IMR-90 (cell line): Measurements from ENCODE around the gene ATP11A. TPM values are rescaled to one million over a fixed set of nuclear protein-coding genes. Genes with fewer than 3 reads are reported as not detected.

Source experiments
- ATAC-seq: fragments of 200-7000 bp; cut with Tn5 transposase; 2 replicates; pipeline ENCODE4 v1.9.1; 2020; ENCODE audit warnings: low read depth, mild to moderate bottlenecking, moderate library complexity
- BruUV-seq: library from RNA; stranded (reverse); fragments of 400-500 nt; replicated peaks from 2 replicates; lab custom pipeline; 2021; lab: Mats Ljungman, UMichigan
- CTCF ChIA-PET: fragments of 300-600 bp; formaldehyde crosslinking; extraction: SDS; loops from one replicate; lab custom pipeline; 2021; ENCODE audit warnings: antibody characterized with exemption; lab: Yijun Ruan, JAX
- POLR2A ChIA-PET: fragments of 300-600 bp; sonication (Branson Sonifier 250); formaldehyde crosslinking; loops from one replicate; lab custom pipeline; 2022; ENCODE audit warnings: antibody characterized with exemption; ENCODE audit not compliant: unreplicated experiment; lab: Charles Lee
- DNase-seq: peaks from one replicate; pipeline ENCODE4 v3.0.0; 2013
- H2AFZ ChIP-seq: replicated peaks from 2 replicates; pipeline ENCODE3; 2013; ENCODE audit warnings: low read length, mild to moderate bottlenecking; ENCODE audit not compliant: poor library complexity
- H2AK5ac ChIP-seq: 2 replicates; pipeline ENCODE4 v1.6.1; 2013; ENCODE audit warnings: low read depth, low read length, inconsistent platforms
- H2AK9ac ChIP-seq: replicated peaks from 2 replicates; pipeline ENCODE3; 2013; ENCODE audit warnings: mild to moderate bottlenecking, low read depth, low read length, moderate library complexity; ENCODE audit not compliant: poor library complexity
- H2BK120ac ChIP-seq: 2 replicates; pipeline ENCODE4 v1.6.1; 2013; ENCODE audit warnings: low read depth, low read length, inconsistent platforms
- H2BK15ac ChIP-seq: 3 replicates; pipeline ENCODE4 v1.6.1; 2013; ENCODE audit warnings: low read depth, low read length, inconsistent platforms
- H2BK20ac ChIP-seq: 2 replicates; pipeline ENCODE4 v1.6.1; 2013; ENCODE audit warnings: low read depth, mild to moderate bottlenecking, inconsistent platforms, low read length, moderate library complexity
- H2BK5ac ChIP-seq: 2 replicates; pipeline ENCODE4 v1.6.1; 2013; ENCODE audit warnings: mild to moderate bottlenecking, low read depth, low read length, inconsistent platforms; ENCODE audit not compliant: poor library complexity, severe bottlenecking
- H3K14ac ChIP-seq: replicated peaks from 2 replicates; pipeline ENCODE4 v1.6.1; 2013; ENCODE audit warnings: low read depth, low read length, inconsistent platforms
- H3K18ac ChIP-seq: 2 replicates; pipeline ENCODE4 v1.6.1; 2013; ENCODE audit warnings: low read depth, low read length, control low read depth
- H3K23ac ChIP-seq: 2 replicates; pipeline ENCODE4 v1.6.1; 2013; ENCODE audit warnings: low read depth, low read length, inconsistent platforms
- H3K27ac ChIP-seq: 2 replicates; pipeline ENCODE4 v1.5.1; 2013; ENCODE audit warnings: mild to moderate bottlenecking, control low read depth, low read length; ENCODE audit not compliant: insufficient read depth
- H3K27me3 ChIP-seq: 2 replicates; pipeline ENCODE4 v1.6.1; 2013; ENCODE audit warnings: low read length; ENCODE audit not compliant: control insufficient read depth, insufficient read depth
- H3K36me3 ChIP-seq: 2 replicates; pipeline ENCODE4 v1.6.1; 2013; ENCODE audit warnings: low read length, mixed read lengths; ENCODE audit not compliant: control insufficient read depth, insufficient read depth
- H3K4ac ChIP-seq: 2 replicates; pipeline ENCODE4 v1.6.1; 2013; ENCODE audit warnings: low read depth, low read length, inconsistent platforms
- H3K4me1 ChIP-seq: 2 replicates; pipeline ENCODE4 v1.6.1; 2013; ENCODE audit warnings: low read length, mixed read lengths; ENCODE audit not compliant: control insufficient read depth, insufficient read depth
- H3K4me2 ChIP-seq: 2 replicates; pipeline ENCODE4 v1.6.1; 2013; ENCODE audit warnings: low read depth, mild to moderate bottlenecking, control low read depth, low read length, moderate library complexity
- H3K4me3 ChIP-seq: 2 replicates; pipeline ENCODE4 v1.5.1; 2013; ENCODE audit warnings: low read depth, mild to moderate bottlenecking, control low read depth, low read length, moderate library complexity; ENCODE audit not compliant: insufficient read depth
- H3K56ac ChIP-seq: 2 replicates; pipeline ENCODE4 v1.6.1; 2013; ENCODE audit warnings: low read length, inconsistent platforms; ENCODE audit not compliant: insufficient read depth; ENCODE audit errors: extremely low read depth
- H3K79me1 ChIP-seq, 2 experiments: 2 replicates each; pipeline ENCODE4 v1.6.1; 2013; ENCODE audit warnings: low read length in 2 of 2, inconsistent platforms in 1 of 2, low read depth in 1 of 2
- H3K9ac ChIP-seq: 2 replicates; pipeline ENCODE4 v1.6.1; 2013; ENCODE audit warnings: low read depth, low read length, control low read depth
- H3K9me1 ChIP-seq: 2 replicates; pipeline ENCODE4 v1.6.1; 2013; ENCODE audit warnings: low read length, inconsistent platforms; ENCODE audit not compliant: insufficient read depth
- H3K9me3 ChIP-seq: 2 replicates; pipeline ENCODE4 v1.6.1; 2013; ENCODE audit warnings: low read length; ENCODE audit not compliant: control insufficient read depth, insufficient read depth
- H4K20me1 ChIP-seq: 2 replicates; pipeline ENCODE4 v1.6.1; 2013; ENCODE audit warnings: low read length, inconsistent platforms; ENCODE audit not compliant: insufficient read depth
- H4K5ac ChIP-seq: 2 replicates; pipeline ENCODE4 v1.6.1; 2013; ENCODE audit warnings: mild to moderate bottlenecking, low read depth, low read length, control low read depth
- H4K8ac ChIP-seq, 2 experiments: 2 replicates each; pipeline ENCODE4 v1.6.1; 2013; ENCODE audit warnings: low read depth in 2 of 2, low read length in 2 of 2, control low read depth in 1 of 2, inconsistent platforms in 1 of 2
- H4K91ac ChIP-seq: 2 replicates; pipeline ENCODE4 v1.6.1; 2013; ENCODE audit warnings: low read depth, low read length, inconsistent platforms; ENCODE audit not compliant: insufficient read depth
- BHLHE40 ChIP-seq: fragments of 150-350 bp; IDR thresholded peaks from 2 replicates; pipeline ENCODE4 v1.6.1; 2016; ENCODE audit warnings: mild to moderate bottlenecking, low read depth, low read length
- CEBPB ChIP-seq: IDR thresholded peaks from 2 replicates; pipeline ENCODE4 v1.6.1; 2012; ENCODE audit warnings: low read depth, low read length, improper control_type of control experiment
- CHD1 ChIP-seq: IDR thresholded peaks from 2 replicates; pipeline ENCODE4 v1.6.1; 2012; ENCODE audit warnings: low read depth, low read length, improper control_type of control experiment
- ELK1 ChIP-seq: fragments of 150-350 bp; IDR thresholded peaks from 2 replicates; pipeline ENCODE4 v1.6.1; 2016; ENCODE audit warnings: low read depth, mild to moderate bottlenecking, low read length, moderate library complexity, borderline replicate concordance
- FOS ChIP-seq: fragments of 150-350 bp; IDR thresholded peaks from 2 replicates; pipeline ENCODE4 v1.6.1; 2016; ENCODE audit warnings: low read depth, low read length
- MAZ ChIP-seq: IDR thresholded peaks from 2 replicates; pipeline ENCODE4 v1.6.1; 2012; ENCODE audit warnings: low read depth, mild to moderate bottlenecking, low read length, improper control_type of control experiment, moderate library complexity, borderline replicate concordance
- MXI1 ChIP-seq: IDR thresholded peaks from 2 replicates; pipeline ENCODE4 v1.6.1; 2012; ENCODE audit warnings: low read depth, mild to moderate bottlenecking, low read length, moderate library complexity, borderline replicate concordance
- NFE2L2 ChIP-seq: fragments of 150-350 bp; IDR thresholded peaks from 2 replicates; pipeline ENCODE4 v1.6.1; 2016; ENCODE audit warnings: low read depth, mild to moderate bottlenecking, low read length
- POLR2A ChIP-seq: IDR thresholded peaks from 2 replicates; pipeline ENCODE4 v1.6.1; 2012; ENCODE audit warnings: mild to moderate bottlenecking, low read depth, low read length
- RCOR1 ChIP-seq: IDR thresholded peaks from 2 replicates; pipeline ENCODE4 v1.6.1; 2012; ENCODE audit warnings: mild to moderate bottlenecking, low read length, improper control_type of control experiment; ENCODE audit not compliant: insufficient replicate concordance
- RFX5 ChIP-seq: IDR thresholded peaks from 2 replicates; pipeline ENCODE4 v1.8.0; 2012; ENCODE audit warnings: low read depth, mild to moderate bottlenecking, low read length, moderate library complexity
- SMC3 ChIP-seq: fragments of 150-350 bp; IDR thresholded peaks from 2 replicates; pipeline ENCODE4 v1.6.1; 2016; ENCODE audit warnings: low read depth, mild to moderate bottlenecking, antibody characterized with exemption, low read length, moderate library complexity
- USF2 ChIP-seq: fragments of 150-350 bp; IDR thresholded peaks from 2 replicates; pipeline ENCODE4 v1.6.1; 2017; ENCODE audit warnings: mild to moderate bottlenecking, antibody characterized with exemption, low read length, low read depth
- WGBS, 2 experiments: methylation state at CpG; one replicate each; pipeline versions ENCODE4 v1.1.5 to v1.1.7; 2013; ENCODE audit warnings: missing lambda C conversion rate in 2 of 2; ENCODE audit not compliant: insufficient read length in 1 of 2; ENCODE audit errors: extremely low coverage in 2 of 2; 5-methylcytosine and 5-hydroxymethylcytosine counted together
- dilution Hi-C: fragments of 300-500 bp; cut with HindIII; formaldehyde crosslinking; loops from one replicate; pipeline ENCODE4 v1.14.3; 2018; ENCODE audit warnings: low sequenced_read_pairs; ENCODE audit not compliant: unreplicated experiment
- in situ Hi-C: fragments of 300-500 bp; cut with MboI; formaldehyde crosslinking; loops from 3 replicates; pipeline ENCODE4 v1.14.3; 2019; ENCODE audit warnings: low sequenced_read_pairs, inconsistent platforms, mixed read lengths
- intact Hi-C: fragments of 100-400 bp; cut with micrococcal nuclease; formaldehyde crosslinking; loops from 2 replicates; pipeline ENCODE4 v1.10.0; 2022
- polyA plus RNA-seq, 3 experiments: library from polyadenylated mRNA; depleted of rRNA; stranded (reverse); fragments of >200 nt; gene quantifications; 2 replicates each; pipeline ENCODE4 v1.2.3, GENCODE V29; 2012; ENCODE audit warnings: low replicate concordance in 1 of 3
- total RNA-seq: library from RNA; depleted of rRNA; stranded (reverse); fragments of >200 nt; gene quantifications from 2 replicates; pipeline ENCODE4 v1.2.3, GENCODE V29; 2012
- TF ChIP-seq, protein P1 (sequence below): conservative IDR thresholded peaks from 2 replicates; pipeline ENCODE4 v1.5.1; 2012; ENCODE audit warnings: mild to moderate bottlenecking, low read depth, low read length, improper control_type of control experiment

Gene ATP11A
- total and polyA plus RNA-seq, 2 of the 4 experiments (the other 2 are of a cell fraction), result 8.4 to 12.0 TPM

- no CpG with 5 or more reads among the region's 8 CpGs for WGBS, 2 experiments
- intact Hi-C loops, result no loop called here
- BruUV-seq, result no TSS peak
Measured at GRCh38 chr13:112903071-112903577, 213.3 kb downstream of the ATP11A start.

More at GRCh38 chr13:112903071-112903577, 213.3 kb downstream of the ATP11A start:
- in situ Hi-C loops (no loop called here), dilution Hi-C loops (no loop called here)
- Histone ChIP-seq H2BK20ac (no peak overlapping the region), H4K5ac (no peak overlapping the region), H4K20me1 (no peaks in the 10 kb centered on the region), H2AFZ (no peak overlapping the region), H3K9me3 (peaks cover 15% of the 10 kb centered on the region), H2AK9ac (no peak overlapping the region), H3K18ac (no peak overlapping the region), H3K27me3 (peaks cover 82% of the 10 kb centered on the region), H2AK5ac (no peak overlapping the region), H2BK15ac (no peak overlapping the region), H2BK5ac (no peak overlapping the region), H3K36me3 (no peaks in the 10 kb centered on the region), H3K23ac (no peak overlapping the region), H3K4me1 (no peaks in the 10 kb centered on the region), H3K27ac (no peak overlapping the region), H3K79me1 (no peaks in the 10 kb centered on the region), H3K4me3 (no peak overlapping the region), H4K8ac (no peak overlapping the region), H3K9ac (no peak overlapping the region), H2BK120ac (no peak overlapping the region), H3K4me2 (no peak overlapping the region), H3K4ac (no peak overlapping the region), H3K14ac (no peak overlapping the region), H3K9me1 (no peaks in the 10 kb centered on the region), H3K56ac (no peak overlapping the region), H4K91ac (no peak overlapping the region)
- ChIA-PET POLR2A (no interaction called here), CTCF (no interaction called here)
- DNase-seq, result no peak
- TF ChIP-seq MAZ (no peak), NFE2L2 (no peak), ELK1 (no peak), RFX5 (no peak), CHD1 (no peak), FOS (no peak), CEBPB (no peak), RCOR1 (no peak), BHLHE40 (no peak), USF2 (no peak), POLR2A (no peak), MXI1 (no peak), SMC3 (no peak)
- TF ChIP-seq, protein P1, sequence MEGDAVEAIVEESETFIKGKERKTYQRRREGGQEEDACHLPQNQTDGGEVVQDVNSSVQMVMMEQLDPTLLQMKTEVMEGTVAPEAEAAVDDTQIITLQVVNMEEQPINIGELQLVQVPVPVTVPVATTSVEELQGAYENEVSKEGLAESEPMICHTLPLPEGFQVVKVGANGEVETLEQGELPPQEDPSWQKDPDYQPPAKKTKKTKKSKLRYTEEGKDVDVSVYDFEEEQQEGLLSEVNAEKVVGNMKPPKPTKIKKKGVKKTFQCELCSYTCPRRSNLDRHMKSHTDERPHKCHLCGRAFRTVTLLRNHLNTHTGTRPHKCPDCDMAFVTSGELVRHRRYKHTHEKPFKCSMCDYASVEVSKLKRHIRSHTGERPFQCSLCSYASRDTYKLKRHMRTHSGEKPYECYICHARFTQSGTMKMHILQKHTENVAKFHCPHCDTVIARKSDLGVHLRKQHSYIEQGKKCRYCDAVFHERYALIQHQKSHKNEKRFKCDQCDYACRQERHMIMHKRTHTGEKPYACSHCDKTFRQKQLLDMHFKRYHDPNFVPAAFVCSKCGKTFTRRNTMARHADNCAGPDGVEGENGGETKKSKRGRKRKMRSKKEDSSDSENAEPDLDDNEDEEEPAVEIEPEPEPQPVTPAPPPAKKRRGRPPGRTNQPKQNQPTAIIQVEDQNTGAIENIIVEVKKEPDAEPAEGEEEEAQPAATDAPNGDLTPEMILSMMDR, result no peak
- ATAC-seq, result no peak
